ENCODE measurements around the gene NAPA. TPM values are rescaled to one million over a fixed set of nuclear protein-coding genes. Genes with fewer than 3 reads are reported as not detected.

Gene NAPA
- total RNA-seq, 1 experiment from 2014 or later: 95.9 TPM

- TF ChIP-seq, protein P1, sequence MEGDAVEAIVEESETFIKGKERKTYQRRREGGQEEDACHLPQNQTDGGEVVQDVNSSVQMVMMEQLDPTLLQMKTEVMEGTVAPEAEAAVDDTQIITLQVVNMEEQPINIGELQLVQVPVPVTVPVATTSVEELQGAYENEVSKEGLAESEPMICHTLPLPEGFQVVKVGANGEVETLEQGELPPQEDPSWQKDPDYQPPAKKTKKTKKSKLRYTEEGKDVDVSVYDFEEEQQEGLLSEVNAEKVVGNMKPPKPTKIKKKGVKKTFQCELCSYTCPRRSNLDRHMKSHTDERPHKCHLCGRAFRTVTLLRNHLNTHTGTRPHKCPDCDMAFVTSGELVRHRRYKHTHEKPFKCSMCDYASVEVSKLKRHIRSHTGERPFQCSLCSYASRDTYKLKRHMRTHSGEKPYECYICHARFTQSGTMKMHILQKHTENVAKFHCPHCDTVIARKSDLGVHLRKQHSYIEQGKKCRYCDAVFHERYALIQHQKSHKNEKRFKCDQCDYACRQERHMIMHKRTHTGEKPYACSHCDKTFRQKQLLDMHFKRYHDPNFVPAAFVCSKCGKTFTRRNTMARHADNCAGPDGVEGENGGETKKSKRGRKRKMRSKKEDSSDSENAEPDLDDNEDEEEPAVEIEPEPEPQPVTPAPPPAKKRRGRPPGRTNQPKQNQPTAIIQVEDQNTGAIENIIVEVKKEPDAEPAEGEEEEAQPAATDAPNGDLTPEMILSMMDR (conservative IDR thresholded peaks at IDR 0.05; ENCODE audit: low read depth, low read length): no peak
- TF ChIP-seq EZH2 (IDR thresholded peaks at IDR 0.05; ENCODE audit: low read length, unreplicated experiment) (no peak), EZH2phosphoT487 (IDR thresholded peaks at IDR 0.05; ENCODE audit: borderline replicate concordance, low read length) (no peak)
- BruUV-seq (replicated peaks): no TSS peak
- intact Hi-C loops (cut with micrococcal nuclease): no loop called here
- Histone ChIP-seq H4K20me1 (ENCODE audit: low read length) (no peaks in the 10 kb centered on the region), H3K27me3 (ENCODE audit: low read length) (peaks cover 23% of the 10 kb centered on the region), H3K79me2 (ENCODE audit: low read length) (no peaks in the 10 kb centered on the region), H3K4me1 (ENCODE audit: insufficient read depth, low read length) (no peaks in the 10 kb centered on the region), H3F3A (ENCODE audit: low read length, unreplicated experiment) (no peaks in the 10 kb centered on the region), H3K9me2 (replicated peaks; ENCODE audit: low read length) (no peaks in the 10 kb centered on the region), H3K4me2 (ENCODE audit: low read length) (no peak overlapping the region), H3K36me3 (ENCODE audit: low read depth, low read length) (no peaks in the 10 kb centered on the region), H3K4me3 (ENCODE audit: low read length) (no peak overlapping the region), H2AFZ (ENCODE audit: low read length) (no peak overlapping the region), H3K9me3 (ENCODE audit: low read length) (no peaks in the 10 kb centered on the region), H3K27ac (ENCODE audit: low read length) (no peak overlapping the region), H3K9ac (ENCODE audit: low read length) (no peak overlapping the region)
- POLR2A ChIA-PET (ENCODE audit: unreplicated experiment): no interaction called here
- no peak for DNase-seq
- no peak for ATAC-seq
- CTCF ChIA-PET: no interaction called here
Observed at GRCh38 chr19:47458672-47459071, 56.2 kb downstream of the NAPA start.

GRCh38 chr19:47456721-47457474 is 58.0 kb downstream of the NAPA start:
- no peak for TF ChIP-seq EZH2 (IDR thresholded peaks at IDR 0.05; ENCODE audit: low read length, unreplicated experiment)
- no peak for TF ChIP-seq EZH2phosphoT487 (IDR thresholded peaks at IDR 0.05; ENCODE audit: borderline replicate concordance, low read length)
- TF ChIP-seq, protein P1 (conservative IDR thresholded peaks at IDR 0.05; ENCODE audit: low read depth, low read length): no peak
- Histone ChIP-seq H3K4me1 (ENCODE audit: insufficient read depth, low read length) (no peaks in the 10 kb centered on the region), H3K79me2 (ENCODE audit: low read length) (no peaks in the 10 kb centered on the region), H4K20me1 (ENCODE audit: low read length) (no peaks in the 10 kb centered on the region), H3K27ac (ENCODE audit: low read length) (no peak overlapping the region), H3F3A (ENCODE audit: low read length, unreplicated experiment) (no peaks in the 10 kb centered on the region), H2AFZ (ENCODE audit: low read length) (no peak overlapping the region), H3K9ac (ENCODE audit: low read length) (no peak overlapping the region), H3K27me3 (ENCODE audit: low read length) (peaks cover 23% of the 10 kb centered on the region), H3K4me3 (ENCODE audit: low read length) (no peak overlapping the region), H3K36me3 (ENCODE audit: low read depth, low read length) (no peaks in the 10 kb centered on the region), H3K9me2 (replicated peaks; ENCODE audit: low read length) (no peaks in the 10 kb centered on the region), H3K4me2 (ENCODE audit: low read length) (no peak overlapping the region), H3K9me3 (ENCODE audit: low read length) (no peaks in the 10 kb centered on the region)
- POLR2A ChIA-PET (ENCODE audit: unreplicated experiment): no interaction called here
- no TSS peak for BruUV-seq (replicated peaks)
- ATAC-seq (no peak), DNase-seq (no peak)
- intact Hi-C loops (cut with micrococcal nuclease): no loop called here
- CTCF ChIA-PET: no interaction called here

DNA sequence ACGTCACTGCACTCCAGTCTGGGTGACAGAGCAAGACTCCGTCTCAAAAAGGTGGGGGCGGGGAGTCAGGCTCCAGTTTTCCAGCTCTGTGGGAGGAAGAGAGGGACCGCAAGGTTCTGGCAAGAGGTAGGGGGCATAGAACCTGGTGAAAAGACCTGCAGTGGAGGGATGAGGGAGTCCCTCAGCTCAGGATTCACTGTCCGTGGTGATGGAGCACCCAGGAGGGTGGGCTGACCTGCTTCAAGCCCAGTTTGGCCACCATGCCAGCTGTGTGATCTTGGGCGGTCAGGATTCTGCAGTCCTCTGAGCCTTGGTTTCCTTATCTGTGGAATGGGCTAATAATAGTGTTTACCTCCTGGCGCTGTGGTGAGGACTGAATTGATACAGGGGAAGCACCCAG is 64.4 kb downstream of the NAPA start:
- no peak for ATAC-seq
- Histone ChIP-seq H4K20me1 (ENCODE audit: low read length) (no peaks in the 10 kb centered on the region), H3K4me2 (ENCODE audit: low read length) (no peak overlapping the region), H3K79me2 (ENCODE audit: low read length) (no peaks in the 10 kb centered on the region), H3K9me3 (ENCODE audit: low read length) (no peaks in the 10 kb centered on the region), H2AFZ (ENCODE audit: low read length) (no peak overlapping the region), H3K27me3 (ENCODE audit: low read length) (peaks cover 2% of the 10 kb centered on the region; the same call in 1 of the 2 replicates), H3K4me3 (ENCODE audit: low read length) (no peak overlapping the region), H3K27ac (ENCODE audit: low read length) (no peak overlapping the region), H3K9ac (ENCODE audit: low read length) (no peak overlapping the region), H3F3A (ENCODE audit: low read length, unreplicated experiment) (no peaks in the 10 kb centered on the region), H3K36me3 (ENCODE audit: low read depth, low read length) (no peaks in the 10 kb centered on the region), H3K4me1 (ENCODE audit: insufficient read depth, low read length) (no peaks in the 10 kb centered on the region), H3K9me2 (replicated peaks; ENCODE audit: low read length) (no peaks in the 10 kb centered on the region)
- intact Hi-C loops (cut with micrococcal nuclease): no loop called here
- TF ChIP-seq EZH2phosphoT487 (IDR thresholded peaks at IDR 0.05; ENCODE audit: borderline replicate concordance, low read length) (no peak), EZH2 (IDR thresholded peaks at IDR 0.05; ENCODE audit: low read length, unreplicated experiment) (no peak)
- TF ChIP-seq, protein P1 (conservative IDR thresholded peaks at IDR 0.05; ENCODE audit: low read depth, low read length): no peak
- BruUV-seq (replicated peaks): no TSS peak
- ChIA-PET POLR2A (ENCODE audit: unreplicated experiment) (interaction anchor here (0.6 kb wide), 1 partner anchor 64 kb away, joined by 4 read pairs; the partner anchor contains the start of gene NAPA), CTCF (interaction anchor here (0.5 kb wide), 1 partner anchor 15 kb away, joined by 4 read pairs; no protein-coding TSS in a partner anchor)
- no peak for DNase-seq

Data from PC-3 (cell line).